ENCODE data around the gene NADK2. TPM values are rescaled to one million over a fixed set of nuclear protein-coding genes. Genes with fewer than 3 reads are reported as not detected.

NADK2 gene
- total and polyA plus RNA-seq, 9 of the 15 experiments (the other 6 are each of a cell fraction or from before 2014, with no cell fraction given), result 10.6 to 41.0 (median 24.0) TPM

DNA sequence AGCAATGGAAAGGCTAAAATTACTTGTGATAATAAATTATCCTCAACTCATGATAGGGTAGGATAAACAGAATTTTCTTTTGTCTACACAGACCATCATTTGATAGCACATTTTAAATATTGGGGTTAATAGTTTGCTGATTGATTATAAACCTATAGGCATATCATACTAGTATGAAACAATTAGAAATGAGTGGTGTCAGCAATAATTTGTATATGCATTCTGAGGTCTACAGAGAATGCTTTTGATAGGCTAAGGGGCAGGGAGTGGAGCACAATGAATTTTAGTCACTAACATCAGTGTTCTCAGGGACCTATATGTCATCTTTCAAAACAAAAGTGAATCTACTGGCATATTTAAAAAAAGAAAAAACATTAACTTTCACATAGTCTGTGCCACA is 27.8 kb upstream of the NADK2 start:
- H3K9me3 ChIP-seq (replicated peaks; ENCODE audit: control insufficient read depth, insufficient read depth, low read depth, low read length), result no peaks in the 10 kb centered on the region
- TF ChIP-seq ZNF280B (CRISPR knock-in tag; IDR thresholded peaks at IDR 0.05) (no peak), CREM (IDR thresholded peaks at IDR 0.05; ENCODE audit: low read depth) (no peak), NEUROD1 (IDR thresholded peaks at IDR 0.05; ENCODE audit: borderline replicate concordance, low read depth, low read length, partially characterized antibody) (no peak), ZNF778 (CRISPR knock-in tag; IDR thresholded peaks at IDR 0.05) (no peak), SRSF9 (IDR thresholded peaks at IDR 0.05; ENCODE audit: borderline replicate concordance, low read depth, low read length) (no peak), MAFK (IDR thresholded peaks at IDR 0.05; ENCODE audit: low read length) (peak; percentile 66), RNF2 (IDR thresholded peaks at IDR 0.05) (no peak), SMC3 (conservative IDR thresholded peaks at IDR 0.05; ENCODE audit: insufficient read depth, low read depth, low read length) (no peak), STAT5B (CRISPR knock-in tag; IDR thresholded peaks at IDR 0.05) (no peak), MAFG (tag; conservative IDR thresholded peaks at IDR 0.05) (peak; percentile 55), C11orf30 (IDR thresholded peaks at IDR 0.05; ENCODE audit: low read depth) (peak; percentile 59; the same call in 1 of the 2 replicates), ZNF41 (CRISPR knock-in tag; conservative IDR thresholded peaks at IDR 0.05) (no peak), MAFF (IDR thresholded peaks at IDR 0.05; ENCODE audit: low read length) (peak; percentile 67), HOXB6 (CRISPR knock-in tag; IDR thresholded peaks at IDR 0.05; ENCODE audit: borderline replicate concordance) (no peak), UBTF (IDR thresholded peaks at IDR 0.05; ENCODE audit: borderline replicate concordance in 1 of 2, low read depth in 2 of 2, low read length in 2 of 2) (no peak), CBX5 (IDR thresholded peaks at IDR 0.05; ENCODE audit: borderline replicate concordance, low read depth) (no peak), ZNF316 (IDR thresholded peaks at IDR 0.05) (peak; percentile 82), ZNF3 (CRISPR knock-in tag; IDR thresholded peaks at IDR 0.05) (no peak), RBM39 (optimal IDR thresholded peaks at IDR 0.05; ENCODE audit: low read depth, low read length) (no peak), NFYB (IDR thresholded peaks at IDR 0.05; ENCODE audit: extremely low read depth, insufficient read length) (no peak), PML (IDR thresholded peaks at IDR 0.05; ENCODE audit: low read length) (no peak), POLR2A (conservative IDR thresholded peaks at IDR 0.05) (no peak)
- no peak for FAIRE-seq
- no peak overlapping the region for H3K9ac ChIP-seq (ENCODE audit: insufficient read depth in 1 of 2, low read depth in 2 of 2, low read length in 2 of 2)
- peaks cover 0 to 1% of the 10 kb centered on the region in 2 experiments; a peak in 1 of 5 replicates for H3K4me1 ChIP-seq (replicated peaks in 1 of 2; ENCODE audit: control insufficient read depth in 2 of 2, insufficient read depth in 2 of 2, low read length in 2 of 2)
- ATAC-seq, result no peak
- no peaks in the 10 kb centered on the region for H3K27me3 ChIP-seq (ENCODE audit: control insufficient read depth in 2 of 2, insufficient read depth in 2 of 2, low read length in 2 of 2)
- no peak overlapping the region for H3K4me2 ChIP-seq (ENCODE audit: insufficient read depth, low read length)
- intact Hi-C loops (cut with micrococcal nuclease) (loop anchor here (5.0 kb wide), 1 partner anchor 128 kb away; no protein-coding TSS in a partner anchor), in situ Hi-C loops (cut with MboI) (loop anchor here (10.0 kb wide), 1 partner anchor 425 kb away; no protein-coding TSS in a partner anchor)
- no peak overlapping the region for H3K27ac ChIP-seq (ENCODE audit: extremely low read depth, low read depth, low read length)
- ChIA-PET POLR2A (interaction anchor here (0.7 kb wide), 1 partner anchor 33 kb away, joined by 3 read pairs; no protein-coding TSS in a partner anchor), CTCF (ENCODE audit: low intra/inter-chr PET ratio) (no interaction called here)
- H4K20me1 ChIP-seq (replicated peaks; ENCODE audit: control insufficient read depth, insufficient read depth, low read length), result no peaks in the 10 kb centered on the region
- H2AFZ ChIP-seq (ENCODE audit: low read depth, low read length), result no peak overlapping the region
- DNase-seq (ENCODE audit: extremely low read depth in 1 of 4, low spot score in 3 of 4), result no peak
- no peaks in the 10 kb centered on the region for H3K36me3 ChIP-seq (ENCODE audit: control insufficient read depth, insufficient read depth, low read length)
- no TSS peak for BruUV-seq (replicated peaks)
- H3K79me2 ChIP-seq (ENCODE audit: control insufficient read depth, insufficient read depth, low read length), result no peaks in the 10 kb centered on the region
- H3K9me1 ChIP-seq (ENCODE audit: control insufficient read depth, insufficient read depth, low read length), result no peaks in the 10 kb centered on the region
- no peak overlapping the region for H3K4me3 ChIP-seq

Measured in K562 (cell line).